H1 (cell line): ENCODE measurements around the gene FAS. TPM values are rescaled to one million over a fixed set of nuclear protein-coding genes. Genes with fewer than 3 reads are reported as not detected.

Source experiments
- CTCF ChIA-PET: fragments of 300-600 bp; sonication (Branson Sonifier 250); formaldehyde crosslinking; loops from one replicate; lab custom pipeline; 2021; ENCODE audit not compliant: partially characterized antibody; lab: Charles Lee
- POLR2A ChIA-PET: fragments of 300-600 bp; sonication (Branson Sonifier 250); formaldehyde crosslinking; loops from one replicate; lab custom pipeline; 2021; ENCODE audit warnings: inconsistent platforms; ENCODE audit not compliant: partially characterized antibody; lab: Charles Lee
- DNase-seq, 2 experiments: peaks; one replicate each; pipeline versions ENCODE4 v3.0.0 to v3.0.0-alpha.2; 2010 to 2022; ENCODE audit warnings: low spot score in 2 of 2, low read depth in 1 of 2, mixed read lengths in 1 of 2
- FAIRE-seq: peaks from 2 replicates; lab custom pipeline; 2011; peaks lifted over from hg19 to GRCh38; lab: Jason Lieb, UNC
- H2AFZ ChIP-seq: 2 replicates; pipeline ENCODE4 v1.8.1; 2012; ENCODE audit warnings: low read length, inconsistent platforms
- H2AK5ac ChIP-seq: 2 replicates; pipeline ENCODE4 v1.6.1; 2013; ENCODE audit warnings: low read depth, low read length
- H2BK120ac ChIP-seq: replicated peaks from 2 replicates; pipeline ENCODE3; 2013; ENCODE audit warnings: low read depth, low read length, inconsistent platforms
- H2BK12ac ChIP-seq: 2 replicates; pipeline ENCODE4 v1.6.1; 2013; ENCODE audit warnings: low read depth, low read length
- H2BK15ac ChIP-seq: 2 replicates; pipeline ENCODE4 v1.6.1; 2013; ENCODE audit warnings: low read length
- H2BK20ac ChIP-seq: 2 replicates; pipeline ENCODE4 v1.6.1; 2013; ENCODE audit warnings: low read length
- H2BK5ac ChIP-seq: 2 replicates; pipeline ENCODE4 v1.6.1; 2013; ENCODE audit warnings: low read depth, low read length
- H3K14ac ChIP-seq: 2 replicates; pipeline ENCODE4 v1.6.1; 2013; ENCODE audit warnings: inconsistent platforms; ENCODE audit not compliant: insufficient read length
- H3K18ac ChIP-seq: 2 replicates; pipeline ENCODE4 v1.6.1; 2013; ENCODE audit warnings: low read length; ENCODE audit errors: extremely low read depth
- H3K23ac ChIP-seq: 2 replicates; pipeline ENCODE4 v1.6.1; 2013; ENCODE audit warnings: inconsistent platforms; ENCODE audit not compliant: insufficient read length
- H3K23me2 ChIP-seq: 2 replicates; pipeline ENCODE4 v1.6.1; 2013; ENCODE audit warnings: low read depth, low read length
- H3K27ac ChIP-seq: 2 replicates; pipeline ENCODE4 v1.6.1; 2011; ENCODE audit warnings: low read depth, low read length, inconsistent platforms
- H3K27me3 ChIP-seq, 4 experiments: replicated peaks in 1 of 4; 1 replicate in 1 of 4; 2 replicates in 3 of 4; pipeline versions ENCODE4 v1.6.1 to v1.8.1; 2011 to 2013; ENCODE audit warnings: low read length in 3 of 4, mild to moderate bottlenecking in 3 of 4, inconsistent platforms in 2 of 4, mixed read lengths in 2 of 4, moderate library complexity in 1 of 4; ENCODE audit not compliant: control insufficient read depth in 3 of 4, insufficient read depth in 3 of 4; ENCODE audit errors: extremely low read depth in 1 of 4
- H3K36me3 ChIP-seq, 4 experiments: 2 replicates each; pipeline versions ENCODE4 v1.6.1 to v1.8.1; 2011 to 2013; ENCODE audit warnings: mild to moderate bottlenecking in 4 of 4, low read length in 3 of 4, moderate library complexity in 2 of 4, control low read depth in 1 of 4, inconsistent platforms in 1 of 4; ENCODE audit not compliant: insufficient read depth in 4 of 4, control insufficient read depth in 2 of 4
- H3K4ac ChIP-seq: replicated peaks from 2 replicates; pipeline ENCODE3; 2013; ENCODE audit warnings: low read length, low read depth, mixed read lengths, inconsistent platforms; ENCODE audit not compliant: insufficient read length
- H3K4me1 ChIP-seq, 4 experiments: replicated peaks in 1 of 4; 1 replicate in 1 of 4; 2 replicates in 3 of 4; pipeline versions ENCODE4 v1.6.1 to v1.8.1; 2011 to 2013; ENCODE audit warnings: low read length in 3 of 4, inconsistent platforms in 2 of 4, mixed read lengths in 1 of 4; ENCODE audit not compliant: insufficient read depth in 4 of 4, control insufficient read depth in 3 of 4
- H3K4me2 ChIP-seq, 2 experiments: 2 replicates each; pipeline versions ENCODE4 v1.6.1 to v1.8.1; 2011 to 2013; ENCODE audit warnings: low read depth in 2 of 2, low read length in 2 of 2, control low read depth in 1 of 2, inconsistent platforms in 1 of 2, mild to moderate bottlenecking in 1 of 2; ENCODE audit not compliant: insufficient read depth in 1 of 2
- H3K4me3 ChIP-seq, 4 experiments: fragments of 200-600, 300-600 bp in 1 of 4; sonication (generic), shearing (Covaris generic), sonication (Bioruptor Twin) in 1 of 4; 2 replicates each; pipeline versions ENCODE4 v1.5.1 to v1.8.1; 2011 to 2016; ENCODE audit warnings: low read length in 4 of 4, low read depth in 3 of 4, control low read depth in 2 of 4, inconsistent platforms in 2 of 4, mild to moderate bottlenecking in 2 of 4, mixed read lengths in 1 of 4, moderate library complexity in 1 of 4; ENCODE audit not compliant: insufficient read depth in 2 of 4; ENCODE audit errors: extremely low read depth in 1 of 4
- H3K56ac ChIP-seq: replicated peaks from 2 replicates; pipeline ENCODE3; 2013; ENCODE audit warnings: low read depth, mild to moderate bottlenecking, mixed read lengths, low read length, inconsistent platforms; ENCODE audit not compliant: insufficient read length
- H3K79me1 ChIP-seq: 2 replicates; pipeline ENCODE4 v1.6.1; 2013; ENCODE audit warnings: low read depth, low read length, control low read depth
- H3K79me2 ChIP-seq, 2 experiments: 2 replicates each; pipeline versions ENCODE4 v1.6.1 to v1.8.1; 2012 to 2013; ENCODE audit warnings: low read length in 2 of 2, mild to moderate bottlenecking in 2 of 2, inconsistent platforms in 1 of 2; ENCODE audit not compliant: insufficient read depth in 2 of 2, control insufficient read depth in 1 of 2
- H3K9ac ChIP-seq, 4 experiments: replicated peaks in 1 of 4; 1 replicate in 1 of 4; 2 replicates in 3 of 4; pipeline versions ENCODE4 v1.6.1 to v1.8.1; 2011 to 2013; ENCODE audit warnings: low read depth in 3 of 4, low read length in 3 of 4, control low read depth in 2 of 4, mild to moderate bottlenecking in 2 of 4, moderate library complexity in 2 of 4, inconsistent platforms in 1 of 4; ENCODE audit errors: extremely low read depth in 1 of 4
- H3K9me3 ChIP-seq, 2 experiments: 2 replicates each; pipeline versions ENCODE4 v1.6.1 to v1.8.1; 2012 to 2013; ENCODE audit warnings: mild to moderate bottlenecking in 2 of 2, moderate library complexity in 2 of 2, control low read depth in 1 of 2, inconsistent platforms in 1 of 2, low read depth in 1 of 2, low read length in 1 of 2, mixed read lengths in 1 of 2; ENCODE audit not compliant: insufficient read depth in 2 of 2
- H4K20me1 ChIP-seq, 2 experiments: replicated peaks in 1 of 2; 2 replicates each; pipeline versions ENCODE3 to v1.8.1; 2011 to 2013; ENCODE audit warnings: inconsistent platforms in 2 of 2, low read length in 2 of 2, mild to moderate bottlenecking in 1 of 2; ENCODE audit not compliant: insufficient read depth in 2 of 2, control insufficient read depth in 1 of 2
- H4K5ac ChIP-seq: 2 replicates; pipeline ENCODE4 v1.6.1; 2013; ENCODE audit warnings: low read length, low read depth, mixed read lengths, inconsistent platforms; ENCODE audit not compliant: insufficient read length
- H4K8ac ChIP-seq: 2 replicates; pipeline ENCODE4 v1.8.0; 2013; ENCODE audit warnings: mild to moderate bottlenecking, moderate library complexity, low read length, inconsistent platforms; ENCODE audit not compliant: insufficient read depth; ENCODE audit errors: extremely low read depth
- H4K91ac ChIP-seq: replicated peaks from 2 replicates; pipeline ENCODE3; 2013; ENCODE audit warnings: low read length, mixed read lengths, inconsistent platforms; ENCODE audit not compliant: insufficient read length
- EZH2 ChIP-seq: fragments of 200-600 bp; sonication (generic); IDR thresholded peaks from 2 replicates; pipeline ENCODE4 v1.7.1; 2012; ENCODE audit warnings: low read depth, mild to moderate bottlenecking, moderate library complexity, low read length, inconsistent platforms; ENCODE audit not compliant: severe bottlenecking
- POLR2A ChIP-seq, 2 experiments: IDR thresholded peaks; 1 replicate in 1 of 2; 2 replicates in 1 of 2; pipeline ENCODE4 v1.6.1; 2011; ENCODE audit warnings: low read depth in 2 of 2, low read length in 2 of 2, mild to moderate bottlenecking in 2 of 2; ENCODE audit errors: control extremely low read depth in 1 of 2
- WGBS, 2 experiments: shearing (Covaris generic) in 1 of 2; methylation state at CpG; one replicate each; pipeline versions ENCODE4 v1.1.6 to v1.1.7; 2013 to 2015; ENCODE audit warnings: low lambda C conversion rate in 2 of 2, mixed read lengths in 2 of 2, inconsistent platforms in 1 of 2, low coverage in 1 of 2, missing lambda C conversion rate in 1 of 2; ENCODE audit not compliant: insufficient replicate concordance in 2 of 2, insufficient coverage in 1 of 2, insufficient read length in 1 of 2; ENCODE audit errors: extremely low coverage in 1 of 2, missing lambda C conversion rate in 1 of 2; 5-methylcytosine and 5-hydroxymethylcytosine counted together
- polyA plus RNA-seq, 7 experiments: library from polyadenylated mRNA; depleted of rRNA in 3 of 7; stranded (reverse) in 5 of 7; unstranded in 2 of 7; fragments of >200 nt in 5 of 7; fragments of 200-250 nt in 2 of 7; gene quantifications; 1 replicate in 5 of 7; 2 replicates in 1 of 7; 4 replicates in 1 of 7; pipeline versions ENCODE4 v1.2.1 to v1.2.3, GENCODE V29; 2011 to 2013; ENCODE audit warnings: missing spikeins in 2 of 7, mixed read lengths in 2 of 7
- total RNA-seq: library from RNA; stranded (reverse); fragmentation: NEBNext Ultra II Directional; extraction: Animal tissue kit (Norgen Biotek cat#: 25700); gene quantifications from 2 replicates; pipeline ENCODE4 v1.2.1, GENCODE V29; 2021

Gene FAS
- total and polyA plus RNA-seq, 2 of the 8 experiments (the other 6 are each of a cell fraction or from before 2014, with no cell fraction given), result 4.0 to 6.7 TPM

DNA sequence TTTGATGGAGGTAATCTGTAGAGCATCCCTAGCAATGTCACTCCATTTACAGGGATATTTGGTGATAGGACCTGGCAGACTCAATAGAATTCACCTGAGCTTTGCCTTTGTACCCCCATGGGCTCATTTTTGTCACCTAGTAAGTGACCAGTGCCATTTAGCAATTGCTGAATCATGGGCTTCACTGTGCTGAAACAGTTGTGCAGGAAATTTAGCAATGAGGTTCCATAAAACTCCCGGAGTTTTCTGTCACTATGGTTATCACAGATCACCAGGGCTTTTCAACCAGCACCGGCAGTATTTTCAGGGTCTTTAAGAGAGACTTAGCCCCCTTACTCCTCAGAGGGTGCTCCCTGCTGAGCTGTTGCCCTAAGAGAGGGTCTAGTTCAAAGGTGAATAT, 40.2 kb downstream of the FAS start:
- Histone ChIP-seq H2AK5ac (no peak overlapping the region), H3K9ac (no peak overlapping the region), H4K8ac (no peak overlapping the region), H2BK20ac (peak overlapping the region; percentile 7; the same call in 1 of the 2 replicates), H3K56ac (no peak overlapping the region), H3K18ac (no peak overlapping the region), H3K4me2 (no peak overlapping the region), H3K27me3 (no peaks in the 10 kb centered on the region), H3K23me2 (no peaks in the 10 kb centered on the region), H2AFZ (no peak overlapping the region), H3K36me3 (no peaks in the 10 kb centered on the region), H3K4ac (no peak overlapping the region), H3K9me3 (no peaks in the 10 kb centered on the region), H3K79me2 (no peaks in the 10 kb centered on the region), H4K91ac (no peak overlapping the region), H4K20me1 (no peaks in the 10 kb centered on the region), H2BK5ac (0 out of 2 replicates have a peak overlapping the region, but pooled peaks have one; percentile 35), H2BK120ac (no peak overlapping the region), H3K14ac (no peak overlapping the region), H3K79me1 (no peaks in the 10 kb centered on the region), H3K23ac (no peak overlapping the region), H3K27ac (no peak overlapping the region), H2BK15ac (no peak overlapping the region), H3K4me1 (peaks cover 3 to 11% (median 6%) of the 10 kb centered on the region in 4 experiments; a peak in 5 of 7 replicates), H4K5ac (no peak overlapping the region), H3K4me3 (no peak overlapping the region), H2BK12ac (no peak overlapping the region)
- CTCF ChIA-PET, result interaction anchor here (0.7 to 4.6 kb wide), 21 partner anchors 8 to 358 kb away, joined by 3 to 100 read pairs (median 6); partner anchors contain the start of gene CH25H
- FAIRE-seq (no peak), DNase-seq (no peak)
- TF ChIP-seq POLR2A (IDR thresholded peaks at IDR 0.05; ENCODE audit: control extremely low read depth in 1 of 2, low read depth in 2 of 2, low read length in 2 of 2), result no peak
- TF ChIP-seq EZH2, result no peak
- POLR2A ChIA-PET, result interaction anchor here (0.9 to 1.3 kb wide), 2 partner anchors 24 to 175 kb away, joined by 3 read pairs; no protein-coding TSS in a partner anchor
- WGBS, 2 experiments, result 82% methylated on average over 2 of the region's 2 CpGs; no CpG with 5 or more reads in 1 of the 2 experiments
